Kidney glomerular epithelial cell (primary cell): ENCODE measurements around the gene SEMA3C.

Source experiments
- DNase-seq: peaks from one replicate; lab custom pipeline; 2025; lab: John Stamatoyannopoulos, UW

The SEMA3C gene

GRCh38 chr7:80918909-80919721 lies at the start of gene SEMA3C:
Gene SEMA3C, minus strand, starts transcription at chr7:80919051. Its CDS starts 2,270 bp downstream, at chr7:80916781.
- peak; percentile 93 for DNase-seq

- no peak for DNase-seq
These were observed 49.8 kb upstream of the SEMA3C start for GRCh38 chr7:80968606-80969005.

GRCh38 chr7:80967917-80968297 lies 49.1 kb upstream of the SEMA3C start:
- DNase-seq: no peak

GRCh38 chr7:80967071-80967916 lies 48.4 kb upstream of the SEMA3C start:
- no peak for DNase-seq

GRCh38 chr7:80960244-80960795 lies 41.5 kb upstream of the SEMA3C start:
- no peak for DNase-seq

- no peak for DNase-seq
These were observed 38.5 kb upstream of the SEMA3C start for GRCh38 chr7:80957226-80957777.

- no peak for DNase-seq
These were observed 35.3 kb upstream of the SEMA3C start for GRCh38 chr7:80954191-80954590.

- DNase-seq: no peak
These were observed 31.7 kb upstream of the SEMA3C start for GRCh38 chr7:80950550-80950967.

- DNase-seq: no peak
These were observed 30.6 kb upstream of the SEMA3C start for GRCh38 chr7:80949449-80949848.

- no peak for DNase-seq
These were observed 28.0 kb upstream of the SEMA3C start for GRCh38 chr7:80946858-80947257.

GRCh38 chr7:80945976-80946375 lies 27.1 kb upstream of the SEMA3C start:
- DNase-seq: no peak

GRCh38 chr7:80943342-80943741 lies 24.5 kb upstream of the SEMA3C start:
- DNase-seq: no peak

- peak; percentile 99 for DNase-seq
These were observed 23.6 kb upstream of the SEMA3C start for GRCh38 chr7:80942261-80943041.

GRCh38 chr7:80941208-80941758 lies 22.4 kb upstream of the SEMA3C start:
- peak; percentile 77 for DNase-seq

GRCh38 chr7:80940539-80941207 lies 21.8 kb upstream of the SEMA3C start:
- peak; percentile 19 for DNase-seq

GRCh38 chr7:80937336-80937735 lies 18.5 kb upstream of the SEMA3C start:
- no peak for DNase-seq

- no peak for DNase-seq
These were observed 17.3 kb upstream of the SEMA3C start for GRCh38 chr7:80935991-80936780.

GRCh38 chr7:80934321-80934720 lies 15.5 kb upstream of the SEMA3C start:
- DNase-seq: peak; percentile 34

- no peak for DNase-seq
These were observed 13.7 kb upstream of the SEMA3C start for GRCh38 chr7:80932536-80932935.

GRCh38 chr7:80929619-80930018 lies 10.8 kb upstream of the SEMA3C start:
- DNase-seq: no peak
